LNCAP (cell line): ENCODE measurements around the gene LRFN5.

Experiments used
- TF ChIP-seq, protein P1 (sequence below): fragments of 450-650 bp; IDR thresholded peaks from 2 replicates; pipeline ENCODE4 v1.5.1; 2017; ENCODE audit warnings: mild to moderate bottlenecking

The LRFN5 gene

DNA sequence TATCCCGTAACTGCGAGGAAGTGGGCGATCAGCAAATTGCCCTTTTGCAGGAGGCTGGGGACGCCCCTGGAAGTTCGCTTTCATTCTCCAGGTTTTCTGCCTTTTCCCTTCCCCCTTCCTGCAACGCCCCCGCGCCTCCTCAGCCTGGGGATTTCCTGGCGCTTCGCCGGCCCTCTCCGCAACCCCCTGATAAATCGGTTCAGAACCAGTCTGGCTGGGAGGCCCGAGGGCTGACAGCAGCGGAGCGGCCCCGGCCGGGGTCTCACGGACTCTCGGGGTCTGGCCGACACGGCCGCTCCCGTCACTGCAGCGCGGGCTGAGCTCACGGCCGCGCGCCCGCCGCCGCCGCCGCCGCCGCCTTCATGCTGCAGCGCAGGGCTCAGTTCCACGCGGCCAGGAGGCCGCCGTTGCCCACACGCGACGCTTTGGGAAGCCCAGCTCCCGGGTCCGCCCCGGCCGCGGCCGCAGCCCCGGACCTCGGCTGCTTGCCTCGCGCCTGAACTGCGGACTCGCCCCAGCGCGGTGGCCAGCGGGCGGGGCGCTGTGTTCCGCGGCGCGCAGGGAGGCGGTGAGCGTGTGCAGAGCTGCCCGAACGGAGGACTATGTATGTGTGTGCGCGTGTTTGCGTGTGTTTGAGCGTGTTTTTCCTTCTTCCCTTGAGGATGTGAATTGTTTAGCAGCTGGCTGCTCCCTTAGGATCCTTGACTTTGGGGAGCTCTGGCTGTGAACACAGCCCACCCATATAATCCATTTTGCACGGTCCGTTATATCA is at the start of gene LRFN5:
TSS of gene LRFN5 (plus strand) at position 345 of the 772 bp plus-strand sequence.
- TF ChIP-seq, protein P1, sequence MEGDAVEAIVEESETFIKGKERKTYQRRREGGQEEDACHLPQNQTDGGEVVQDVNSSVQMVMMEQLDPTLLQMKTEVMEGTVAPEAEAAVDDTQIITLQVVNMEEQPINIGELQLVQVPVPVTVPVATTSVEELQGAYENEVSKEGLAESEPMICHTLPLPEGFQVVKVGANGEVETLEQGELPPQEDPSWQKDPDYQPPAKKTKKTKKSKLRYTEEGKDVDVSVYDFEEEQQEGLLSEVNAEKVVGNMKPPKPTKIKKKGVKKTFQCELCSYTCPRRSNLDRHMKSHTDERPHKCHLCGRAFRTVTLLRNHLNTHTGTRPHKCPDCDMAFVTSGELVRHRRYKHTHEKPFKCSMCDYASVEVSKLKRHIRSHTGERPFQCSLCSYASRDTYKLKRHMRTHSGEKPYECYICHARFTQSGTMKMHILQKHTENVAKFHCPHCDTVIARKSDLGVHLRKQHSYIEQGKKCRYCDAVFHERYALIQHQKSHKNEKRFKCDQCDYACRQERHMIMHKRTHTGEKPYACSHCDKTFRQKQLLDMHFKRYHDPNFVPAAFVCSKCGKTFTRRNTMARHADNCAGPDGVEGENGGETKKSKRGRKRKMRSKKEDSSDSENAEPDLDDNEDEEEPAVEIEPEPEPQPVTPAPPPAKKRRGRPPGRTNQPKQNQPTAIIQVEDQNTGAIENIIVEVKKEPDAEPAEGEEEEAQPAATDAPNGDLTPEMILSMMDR, result 0 out of 2 replicates have a peak, but pooled peaks have one; percentile 19

DNA sequence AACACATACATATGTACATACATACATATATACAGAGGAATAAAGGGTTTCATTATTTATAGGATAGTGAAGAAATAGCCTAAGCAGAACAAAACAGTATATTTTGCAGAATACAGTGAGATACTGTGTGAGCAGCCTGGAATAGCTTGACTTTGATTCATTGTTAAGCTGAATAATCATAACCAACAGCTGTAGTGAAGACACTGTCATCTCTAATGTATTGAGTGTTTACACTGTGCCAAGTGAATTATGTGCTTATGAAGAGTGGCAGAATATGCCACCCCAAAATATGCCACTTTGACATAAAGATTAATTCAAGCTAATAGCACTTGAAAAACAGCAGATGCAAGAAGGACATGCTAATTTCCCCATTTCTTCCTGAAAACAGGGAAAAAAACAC is 48.2 kb upstream of the LRFN5 start:
- TF ChIP-seq, protein P1, result no peak

DNA sequence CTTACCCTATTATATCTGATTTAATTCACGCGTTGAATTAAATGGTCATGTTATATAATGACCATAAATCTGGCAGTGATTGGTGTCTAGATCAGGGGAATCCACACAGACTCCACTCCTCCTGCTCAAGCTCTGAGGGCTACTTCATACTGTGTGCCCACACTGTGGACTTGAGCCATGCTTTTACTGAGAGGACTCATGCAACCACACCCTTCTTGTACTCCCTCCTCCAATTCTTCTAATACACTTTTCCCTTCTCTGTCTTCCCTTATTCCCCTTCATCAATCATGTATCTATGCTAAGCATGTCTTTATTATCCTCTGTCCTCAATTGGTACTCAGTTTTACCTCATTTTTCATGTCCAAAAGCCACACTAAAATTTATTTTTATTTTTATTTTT is 37.7 kb upstream of the LRFN5 start:
- TF ChIP-seq, protein P1, result no peak

DNA sequence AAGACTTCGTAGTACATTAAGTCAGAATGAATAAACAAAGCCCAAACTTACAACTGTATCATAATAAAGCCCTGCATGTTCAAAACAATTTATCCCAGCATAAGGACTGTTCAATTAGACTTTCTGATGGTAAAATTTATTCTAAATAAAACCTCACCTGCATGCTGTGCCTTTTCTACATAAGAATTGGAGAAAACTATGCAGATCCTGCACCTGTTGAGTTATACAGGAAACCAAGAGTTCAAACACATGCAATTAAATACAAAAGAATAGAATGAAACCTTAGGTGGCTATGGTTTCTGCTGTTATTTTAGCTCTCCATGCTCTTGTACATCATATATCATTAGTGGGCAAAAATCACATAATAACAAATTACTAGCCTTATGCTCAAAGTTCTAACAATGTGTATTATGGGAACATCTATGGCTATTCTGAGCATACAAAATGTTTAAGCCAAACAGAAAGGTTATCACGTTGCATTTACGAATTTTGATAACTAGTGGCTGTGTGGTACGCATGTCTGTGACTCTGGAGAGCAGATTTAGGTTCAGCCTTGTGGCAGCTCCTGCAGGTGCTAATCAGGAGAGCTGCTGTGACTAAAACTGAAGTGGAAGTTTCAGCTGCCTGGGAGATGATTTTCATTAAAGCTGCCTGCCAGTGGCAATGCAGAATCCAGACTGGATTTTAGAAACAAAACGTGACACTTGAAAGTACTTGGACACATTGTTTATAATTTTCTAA is 36.1 kb upstream of the LRFN5 start:
- TF ChIP-seq, protein P1, result no peak

DNA sequence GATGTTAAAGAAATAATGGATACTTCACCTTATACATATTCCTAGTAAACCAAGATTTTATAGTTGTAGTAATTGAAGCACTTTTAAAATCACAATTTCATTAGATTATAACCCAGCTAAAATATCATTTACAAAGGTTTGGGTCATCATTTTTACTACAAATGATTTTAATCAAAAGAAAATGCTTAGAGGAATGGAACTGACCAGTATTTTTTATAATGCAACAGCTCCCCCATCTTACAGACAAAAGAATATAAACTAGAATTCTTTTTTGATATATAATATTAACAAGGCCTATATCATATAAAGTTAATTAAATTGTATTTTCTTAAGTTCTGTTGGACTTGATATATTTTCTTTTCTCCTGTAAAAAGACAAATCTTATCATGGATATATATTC is 20.4 kb upstream of the LRFN5 start:
- TF ChIP-seq, protein P1, result peak; percentile 46

DNA sequence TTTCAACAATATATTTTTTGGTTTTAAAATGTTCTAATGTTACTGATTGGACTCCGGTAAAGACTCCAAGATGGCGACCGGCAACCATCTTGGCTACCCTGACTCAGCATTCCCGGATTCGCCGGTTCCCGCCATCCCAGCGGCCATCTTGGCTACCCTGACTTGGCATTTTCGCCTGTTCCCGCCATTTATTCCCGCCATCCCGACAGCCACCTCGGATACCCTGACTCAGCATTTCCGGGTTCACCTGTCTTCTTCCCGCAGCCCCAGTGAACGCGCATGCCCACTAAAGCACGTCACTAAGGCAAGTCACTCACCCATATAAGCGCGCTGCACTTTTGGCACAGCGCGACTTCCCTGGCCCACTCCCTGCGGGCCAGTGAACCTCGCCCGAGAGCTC is 9.0 kb upstream of the LRFN5 start:
- TF ChIP-seq, protein P1, result no peak

DNA sequence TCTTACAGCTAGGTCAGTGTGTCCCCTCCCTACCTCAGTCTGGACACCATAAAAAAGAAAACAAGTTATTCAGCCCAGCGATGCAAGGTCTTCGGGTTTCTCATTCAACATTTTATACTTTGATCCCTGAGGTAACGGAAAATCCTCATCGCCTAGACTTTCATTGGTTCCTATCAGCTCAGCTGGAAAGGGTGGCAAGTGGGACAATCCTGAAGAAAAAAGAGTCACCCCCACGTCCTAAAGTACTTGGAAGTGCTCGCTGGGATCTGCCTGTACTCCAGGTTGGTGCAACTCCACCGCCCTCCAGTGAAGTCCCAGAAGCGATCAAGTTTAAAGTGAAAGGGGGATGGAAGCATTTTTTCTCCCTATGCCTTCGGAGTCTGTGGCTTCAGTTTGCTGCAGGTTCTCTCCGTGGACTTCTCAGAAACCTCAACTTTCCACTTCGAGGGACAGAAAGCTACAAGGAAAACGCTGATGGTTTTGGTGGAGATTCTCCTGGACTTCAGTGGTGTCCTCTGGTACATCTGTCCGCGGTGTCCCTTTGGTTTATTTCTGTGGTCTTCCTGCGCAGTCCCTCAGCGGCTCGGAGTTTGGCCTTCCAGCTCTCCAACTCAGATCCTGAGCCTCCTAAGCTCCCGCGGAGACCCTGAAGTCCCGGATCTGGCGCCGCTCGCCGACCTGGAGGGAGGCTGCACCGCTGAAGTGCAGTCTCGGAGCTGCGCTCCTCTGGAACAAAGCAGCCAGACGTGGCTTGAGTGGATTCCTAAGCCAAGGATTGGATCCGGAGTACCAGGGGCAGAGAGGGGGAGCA is 1.8 kb upstream of the LRFN5 start:
- TF ChIP-seq, protein P1, result no peak
